T-cell (primary cell): Measurements from ENCODE around the gene INPP5J. TPM values are rescaled to one million over a fixed set of nuclear protein-coding genes. Genes with fewer than 3 reads are reported as not detected.

Experiments
- ATAC-seq, 4 experiments: fragments of 200-7000 bp in 3 of 4; fragments of 150-1000 bp in 1 of 4; cut with Tn5 transposase; replicated peaks in 1 of 4; 1 replicate in 3 of 4; 2 replicates in 1 of 4; pipeline ENCODE4 v1.10.0; 2021; ENCODE audit warnings: moderate library complexity in 3 of 4, mild to moderate bottlenecking in 2 of 4, moderate number of reproducible peaks in 1 of 4
- CTCF ChIA-PET, 2 donors: fragments of 300-600 bp; sonication (Branson Sonifier 250); formaldehyde crosslinking; loops; one replicate each; lab custom pipeline; 2022; ENCODE audit warnings: antibody characterized with exemption in 2 of 2; lab: Charles Lee
- POLR2A ChIA-PET, 2 donors: fragments of 300-600 bp; sonication (Branson Sonifier 250); formaldehyde crosslinking; loops; one replicate each; lab custom pipeline; 2022; ENCODE audit warnings: antibody characterized with exemption in 2 of 2; lab: Charles Lee
- DNase-seq, 35 experiments: peaks; one replicate each; pipeline versions ENCODE4 v3.0.0 to v3.0.0-alpha.2; 2013 to 2023
- H3K27ac ChIP-seq: one replicate; pipeline ENCODE4 v1.5.1; 2013; ENCODE audit warnings: low read length
- H3K27me3 ChIP-seq, 2 experiments: replicated peaks in 1 of 2; 1 replicate in 1 of 2; 2 replicates in 1 of 2; pipeline versions ENCODE4 v1.6.1 to v1.7.0; 2013; ENCODE audit warnings: low read length in 1 of 2, mixed read lengths in 1 of 2; ENCODE audit not compliant: control insufficient read depth in 2 of 2, insufficient read depth in 2 of 2; ENCODE audit errors: extremely low read depth in 1 of 2
- H3K36me3 ChIP-seq, 2 donors: 1 replicate in 1 of 2; 2 replicates in 1 of 2; pipeline versions ENCODE4 v1.6.1 to v1.7.0; 2013; ENCODE audit warnings: low read length in 1 of 2; ENCODE audit not compliant: control insufficient read depth in 2 of 2, insufficient read depth in 1 of 2; ENCODE audit errors: extremely low read depth in 1 of 2
- H3K4me1 ChIP-seq, 2 experiments: 1 replicate in 1 of 2; 2 replicates in 1 of 2; pipeline versions ENCODE4 v1.6.1 to v1.7.0; 2013; ENCODE audit warnings: low read length in 2 of 2, mixed read lengths in 1 of 2; ENCODE audit not compliant: insufficient read depth in 2 of 2, control insufficient read depth in 1 of 2; ENCODE audit errors: extremely low read depth in 1 of 2
- H3K4me3 ChIP-seq, 2 donors: 1 replicate in 1 of 2; 2 replicates in 1 of 2; pipeline versions ENCODE4 v1.5.1 to v1.7.0; 2013; ENCODE audit warnings: mild to moderate bottlenecking in 2 of 2, low read length in 1 of 2, moderate library complexity in 1 of 2; ENCODE audit not compliant: control insufficient read depth in 1 of 2; ENCODE audit errors: extremely low read depth in 1 of 2
- H3K9me3 ChIP-seq: 2 replicates; pipeline ENCODE4 v1.7.0; 2013
- H3K27ac Mint-ChIP-seq, 2 donors: one replicate each; pipeline ENCODE4 v1.8.0; 2020 to 2021; ENCODE audit warnings: mild to moderate bottlenecking in 2 of 2, mixed read lengths in 2 of 2
- H3K27me3 Mint-ChIP-seq, 2 donors: one replicate each; pipeline ENCODE4 v1.8.0; 2021 to 2022; ENCODE audit warnings: mixed read lengths in 2 of 2
- H3K36me3 Mint-ChIP-seq: one replicate; pipeline ENCODE4 v1.8.0; 2021; ENCODE audit warnings: mixed read lengths
- H3K4me1 Mint-ChIP-seq, 3 donors: one replicate each; pipeline ENCODE4 v1.8.0; 2020 to 2022; ENCODE audit warnings: mixed read lengths in 3 of 3, mild to moderate bottlenecking in 1 of 3
- H3K4me3 Mint-ChIP-seq, 3 donors: one replicate each; pipeline ENCODE4 v1.8.0; 2020 to 2022; ENCODE audit warnings: mild to moderate bottlenecking in 3 of 3, mixed read lengths in 3 of 3, moderate library complexity in 3 of 3
- H3K9me3 Mint-ChIP-seq, 3 donors: one replicate each; pipeline ENCODE4 v1.8.0; 2020 to 2022; ENCODE audit warnings: mixed read lengths in 3 of 3
- WGBS: methylation state at CpG from one replicate; pipeline ENCODE4 v1.1.5; 2013; ENCODE audit warnings: missing lambda C conversion rate; ENCODE audit not compliant: insufficient coverage; 5-methylcytosine and 5-hydroxymethylcytosine counted together
- total RNA-seq, 35 experiments: library from RNA in 6 of 35; stranded (reverse) in 6 of 35; fragments of 120-200 nt in 1 of 35; gene quantifications; one replicate each; pipeline versions ENCODE4 v1.2.1 to v1.2.4 and lab custom pipeline; 2013 to 2026

Gene INPP5J
- total RNA-seq, 5 donors from 2014 or later (not counting 1 experiment from before 2014, with no cell fraction given) = 0.23 to 1.1 (median 0.35) TPM

DNA sequence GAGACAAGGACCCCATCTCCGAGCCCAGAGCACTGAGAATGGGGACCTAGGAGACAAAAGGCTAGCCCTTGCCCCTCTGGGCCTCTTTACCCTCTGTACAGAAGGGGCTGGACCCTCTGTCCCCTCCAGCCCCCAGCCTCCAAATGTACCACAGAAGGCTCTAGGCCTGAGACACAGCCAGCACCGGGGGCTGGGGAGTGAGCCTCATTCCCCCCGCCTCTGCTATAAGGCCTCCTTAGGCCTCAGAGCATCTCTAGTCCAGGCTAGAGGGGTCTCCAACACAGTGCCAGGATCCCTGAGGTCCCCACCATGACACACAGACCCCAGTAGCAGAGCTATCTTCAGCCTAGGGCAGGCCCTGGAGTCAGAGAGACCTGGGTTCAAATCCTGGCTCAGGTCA is 36.8 kb upstream of the INPP5J start:
- no peak for DNase-seq
- no peak for ATAC-seq
- no peaks in the 10 kb centered on the region for H3K36me3 Mint-ChIP-seq
- ChIA-PET CTCF (interaction anchor here (0.7 to 1.2 kb wide), 2 partner anchors 10 to 167 kb away, joined by 5 to 6 read pairs; no protein-coding TSS in a partner anchor), POLR2A (no interaction called here)
- H3K27ac Mint-ChIP-seq = no peak overlapping the region
- peak overlapping the region in 2 of 3 donors; percentile 54 to 85 for H3K4me3 Mint-ChIP-seq
- WGBS = 100% methylated on average over 3 of the region's 3 CpGs
- peaks cover 26 to 36% (median 33%) of the 10 kb centered on the region in 3 donors for H3K4me1 Mint-ChIP-seq
- no peaks in the 10 kb centered on the region for H3K9me3 Mint-ChIP-seq
- H3K27me3 ChIP-seq = no peaks in the 10 kb centered on the region
- H3K4me1 ChIP-seq = peaks cover 19 to 41% of the 10 kb centered on the region in 2 experiments
- H3K9me3 ChIP-seq = no peaks in the 10 kb centered on the region
- peaks cover 0 to 6% of the 10 kb centered on the region in 2 donors for H3K36me3 ChIP-seq
- H3K27me3 Mint-ChIP-seq = no peaks in the 10 kb centered on the region
- H3K27ac ChIP-seq = no peak overlapping the region
- no peak overlapping the region for H3K4me3 ChIP-seq

GRCh38 chr22:31086703-31087330 is 35.9 kb upstream of the INPP5J start:
- no peak overlapping the region for H3K27ac ChIP-seq
- H3K4me1 Mint-ChIP-seq = peaks cover 21 to 27% (median 27%) of the 10 kb centered on the region in 3 donors
- no peaks in the 10 kb centered on the region for H3K9me3 ChIP-seq
- no peak overlapping the region for H3K27ac Mint-ChIP-seq
- ChIA-PET POLR2A (no interaction called here), CTCF (no interaction called here)
- peaks cover 15 to 35% of the 10 kb centered on the region in 2 experiments for H3K4me1 ChIP-seq
- no peaks in the 10 kb centered on the region for H3K27me3 ChIP-seq
- H3K4me3 Mint-ChIP-seq = no peak overlapping the region
- H3K36me3 ChIP-seq = peaks cover 0 to 6% of the 10 kb centered on the region in 2 donors
- H3K27me3 Mint-ChIP-seq = no peaks in the 10 kb centered on the region
- ATAC-seq (no peak), DNase-seq (no peak)
- no peak overlapping the region for H3K4me3 ChIP-seq
- no peaks in the 10 kb centered on the region for H3K9me3 Mint-ChIP-seq
- no peaks in the 10 kb centered on the region for H3K36me3 Mint-ChIP-seq
- 83% methylated on average over 2 of the region's 8 CpGs for WGBS

DNA sequence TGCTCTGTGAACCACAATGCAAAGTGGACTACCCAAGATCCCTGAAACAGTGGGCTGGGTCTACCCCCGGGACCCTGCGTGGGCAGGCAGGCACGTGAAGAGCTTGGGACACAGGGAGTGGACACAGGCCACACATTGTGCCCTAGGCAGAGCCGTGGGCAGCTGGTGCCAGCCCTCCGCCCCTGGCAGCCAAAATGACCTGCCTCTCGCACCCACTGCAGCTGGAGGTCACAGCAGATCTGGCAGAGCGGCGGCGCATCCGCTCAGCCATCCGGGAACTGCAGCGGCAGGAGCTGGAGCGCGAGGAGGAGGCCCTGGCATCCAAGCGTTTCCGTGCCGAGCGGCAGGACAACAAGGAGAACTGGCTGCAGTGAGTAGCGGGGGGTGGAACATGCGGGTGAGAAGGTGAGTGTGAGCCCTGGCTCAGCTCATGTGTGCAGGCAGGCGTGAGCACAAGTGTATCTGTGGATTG is 35.0 kb upstream of the INPP5J start:
- Histone ChIP-seq H3K4me1 (peaks cover 10 to 25% of the 10 kb centered on the region in 2 experiments), H3K4me3 (no peak overlapping the region), H3K9me3 (no peaks in the 10 kb centered on the region), H3K27ac (no peak overlapping the region), H3K27me3 (no peaks in the 10 kb centered on the region), H3K36me3 (peaks cover 0 to 6% of the 10 kb centered on the region in 2 donors)
- WGBS = 98% methylated on average over 21 of the region's 21 CpGs
- no peaks in the 10 kb centered on the region for H3K9me3 Mint-ChIP-seq
- ChIA-PET CTCF (interaction anchor here (0.5 to 1.4 kb wide), 2 partner anchors 143 to 325 kb away, joined by 3 to 5 read pairs; no protein-coding TSS in a partner anchor), POLR2A (no interaction called here)
- H3K4me3 Mint-ChIP-seq = no peak overlapping the region
- no peaks in the 10 kb centered on the region for H3K27me3 Mint-ChIP-seq
- DNase-seq = no peak
- no peaks in the 10 kb centered on the region for H3K36me3 Mint-ChIP-seq
- H3K27ac Mint-ChIP-seq = no peak overlapping the region
- no peak for ATAC-seq
- peaks cover 12 to 17% (median 17%) of the 10 kb centered on the region in 3 donors for H3K4me1 Mint-ChIP-seq

GRCh38 chr22:31088233-31088986 is 34.4 kb upstream of the INPP5J start:
- WGBS = 94% methylated on average over 23 of the region's 26 CpGs
- ATAC-seq = no peak
- H3K4me3 Mint-ChIP-seq = no peak overlapping the region
- ChIA-PET POLR2A (no interaction called here), CTCF (interaction anchor here (0.5 to 1.4 kb wide), 2 partner anchors 142 to 325 kb away, joined by 3 to 5 read pairs; no protein-coding TSS in a partner anchor)
- Histone ChIP-seq H3K4me1 (peaks cover 6 to 19% of the 10 kb centered on the region in 2 experiments), H3K27me3 (no peaks in the 10 kb centered on the region), H3K4me3 (no peak overlapping the region), H3K36me3 (peaks cover 0 to 6% of the 10 kb centered on the region in 2 donors), H3K27ac (no peak overlapping the region), H3K9me3 (no peaks in the 10 kb centered on the region)
- H3K4me1 Mint-ChIP-seq = peaks cover 11 to 12% (median 12%) of the 10 kb centered on the region in 3 donors
- no peaks in the 10 kb centered on the region for H3K9me3 Mint-ChIP-seq
- H3K36me3 Mint-ChIP-seq = no peaks in the 10 kb centered on the region
- DNase-seq = no peak
- no peaks in the 10 kb centered on the region for H3K27me3 Mint-ChIP-seq
- H3K27ac Mint-ChIP-seq = no peak overlapping the region

- Histone ChIP-seq H3K4me1 (peaks cover 0 to 9% of the 10 kb centered on the region in 2 experiments), H3K9me3 (no peaks in the 10 kb centered on the region), H3K27me3 (no peaks in the 10 kb centered on the region), H3K27ac (no peak overlapping the region), H3K36me3 (peaks cover 0 to 6% of the 10 kb centered on the region in 2 donors), H3K4me3 (no peak overlapping the region)
- ATAC-seq = no peak
- ChIA-PET POLR2A (no interaction called here), CTCF (interaction anchor here in 1 of 2 donors (1.4 kb wide), 1 partner anchor 141 kb away, joined by 3 read pairs; no protein-coding TSS in a partner anchor)
- Mint-ChIP-seq H3K36me3 (no peaks in the 10 kb centered on the region), H3K4me1 (peaks cover under 1 to 2% (median 2%) of the 10 kb centered on the region in 3 donors), H3K4me3 (no peak overlapping the region), H3K27ac (no peak overlapping the region), H3K27me3 (no peaks in the 10 kb centered on the region), H3K9me3 (no peaks in the 10 kb centered on the region)
- 90% methylated on average over 6 of the region's 9 CpGs for WGBS
- DNase-seq = peak in 13 of 35 experiments; percentile 16 to 58 (median 31)
These were observed 33.3 kb upstream of the INPP5J start for GRCh38 chr22:31089160-31090100.
